ENCODE data around the gene NOS3. TPM values are rescaled to one million over a fixed set of nuclear protein-coding genes. Genes with fewer than 3 reads are reported as not detected.
A peak's percentile ranks its signal among the peaks of the same experiment; 100 is the strongest.

NOS3 gene
- total and polyA plus RNA-seq, 2 of the 13 experiments (the other 11 are each of a cell fraction or from before 2014, with no cell fraction given): 3.7 to 7.5 TPM

DNA sequence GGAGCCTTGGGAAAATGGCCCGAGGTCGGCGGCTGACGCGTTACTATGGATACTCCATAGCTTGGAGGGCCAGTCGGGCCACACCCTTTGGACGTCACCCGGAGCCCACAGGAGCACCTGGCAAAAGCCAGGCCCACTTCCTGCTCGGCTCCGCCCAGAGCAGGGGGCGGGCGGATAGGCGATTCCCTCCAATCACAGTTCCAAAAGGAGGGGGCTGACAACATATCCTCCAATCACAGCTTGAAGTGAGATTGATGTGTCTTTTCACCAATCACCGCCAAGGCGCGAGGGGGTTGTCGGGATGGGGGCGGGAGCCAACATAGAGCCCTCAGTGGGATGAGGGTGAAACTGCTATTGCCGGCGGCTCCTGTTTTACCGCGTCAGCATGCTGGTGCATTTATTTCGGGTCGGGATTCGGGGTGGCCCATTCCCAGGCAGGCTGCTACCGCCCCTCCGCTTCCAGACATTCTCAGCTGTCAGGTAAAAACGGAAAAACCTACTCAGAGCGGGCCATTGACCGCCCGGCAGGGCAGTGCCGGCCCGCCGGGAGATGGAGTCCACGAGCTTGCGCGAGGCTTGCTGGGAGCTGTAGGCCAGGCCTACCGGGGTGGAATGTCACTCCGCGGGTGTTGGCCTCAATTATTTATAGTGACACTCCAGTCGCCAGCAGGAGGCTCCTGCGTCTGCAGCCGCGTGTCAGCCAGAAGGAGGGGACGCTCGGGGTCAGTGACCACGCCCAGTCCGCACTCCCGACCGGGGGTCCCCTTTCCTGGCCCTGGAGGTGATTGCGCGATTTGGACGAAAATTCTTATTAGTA lies 37.5 kb downstream of the NOS3 start, which contains the start of gene ABCB8 (continued):
- TF ChIP-seq FOXJ3 (CRISPR knock-in tag; IDR thresholded peaks at IDR 0.05; ENCODE audit: borderline replicate concordance) (no peak), ZNF460 (CRISPR knock-in tag; IDR thresholded peaks at IDR 0.05; ENCODE audit: borderline replicate concordance) (no peak), RCOR2 (CRISPR knock-in tag; IDR thresholded peaks at IDR 0.05) (no peak), USF2 (IDR thresholded peaks at IDR 0.05; ENCODE audit: low read depth, low read length) (no peak), USF2 (CRISPR knock-in tag; IDR thresholded peaks at IDR 0.05; ENCODE audit: borderline replicate concordance) (no peak; the same call in 1 of the 2 replicates), MED13 (CRISPR knock-in tag; IDR thresholded peaks at IDR 0.05) (no peak), ZC3H13 (CRISPR knock-in tag; IDR thresholded peaks at IDR 0.05) (no peak), ZEB1 (IDR thresholded peaks at IDR 0.05; ENCODE audit: insufficient replicate concordance, low read depth) (peak; percentile 34), CSRNP1 (CRISPR knock-in tag; IDR thresholded peaks at IDR 0.05) (no peak), EED (CRISPR knock-in tag; IDR thresholded peaks at IDR 0.05) (no peak), YEATS2 (CRISPR knock-in tag; IDR thresholded peaks at IDR 0.05; ENCODE audit: borderline replicate concordance) (no peak; the same call in 1 of the 2 replicates), KDM4B (CRISPR knock-in tag; IDR thresholded peaks at IDR 0.05) (0 out of 2 replicates have a peak, but pooled peaks have one; percentile 15), AGO1 (IDR thresholded peaks at IDR 0.05; ENCODE audit: low read depth, low read length, poor library complexity, severe bottlenecking) (no peak), ZNF296 (CRISPR knock-in tag; conservative IDR thresholded peaks at IDR 0.05) (no peak), KLF6 (CRISPR knock-in tag; IDR thresholded peaks at IDR 0.05) (no peak), ZNF792 (CRISPR knock-in tag; IDR thresholded peaks at IDR 0.05) (no peak), ZNF281 (CRISPR knock-in tag; IDR thresholded peaks at IDR 0.05; ENCODE audit: borderline replicate concordance) (no peak), SALL2 (CRISPR knock-in tag; IDR thresholded peaks at IDR 0.05) (0 out of 2 replicates have a peak, but pooled peaks have one; percentile 52), SRY (CRISPR knock-in tag; IDR thresholded peaks at IDR 0.05) (no peak), ATM (IDR thresholded peaks at IDR 0.05; ENCODE audit: borderline replicate concordance) (no peak)
- TF ChIP-seq, protein P1, sequence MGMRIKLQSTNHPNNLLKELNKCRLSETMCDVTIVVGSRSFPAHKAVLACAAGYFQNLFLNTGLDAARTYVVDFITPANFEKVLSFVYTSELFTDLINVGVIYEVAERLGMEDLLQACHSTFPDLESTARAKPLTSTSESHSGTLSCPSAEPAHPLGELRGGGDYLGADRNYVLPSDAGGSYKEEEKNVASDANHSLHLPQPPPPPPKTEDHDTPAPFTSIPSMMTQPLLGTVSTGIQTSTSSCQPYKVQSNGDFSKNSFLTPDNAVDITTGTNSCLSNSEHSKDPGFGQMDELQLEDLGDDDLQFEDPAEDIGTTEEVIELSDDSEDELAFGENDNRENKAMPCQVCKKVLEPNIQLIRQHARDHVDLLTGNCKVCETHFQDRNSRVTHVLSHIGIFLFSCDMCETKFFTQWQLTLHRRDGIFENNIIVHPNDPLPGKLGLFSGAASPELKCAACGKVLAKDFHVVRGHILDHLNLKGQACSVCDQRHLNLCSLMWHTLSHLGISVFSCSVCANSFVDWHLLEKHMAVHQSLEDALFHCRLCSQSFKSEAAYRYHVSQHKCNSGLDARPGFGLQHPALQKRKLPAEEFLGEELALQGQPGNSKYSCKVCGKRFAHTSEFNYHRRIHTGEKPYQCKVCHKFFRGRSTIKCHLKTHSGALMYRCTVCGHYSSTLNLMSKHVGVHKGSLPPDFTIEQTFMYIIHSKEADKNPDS (CRISPR knock-in tag; IDR thresholded peaks at IDR 0.05): no peak
